Stimulated activated CD8-positive, alpha-beta memory T cell treated with anti-CD3 and anti-CD28 coated beads, Interleukin-12 subunit alpha, Interleukin-12 subunit beta, amount 100 ng/mL, for 1 hour (primary cell): ENCODE data around the gene GOLGA8M.
"Not testable (repeated sequence)": the region's sequence is repeated elsewhere in the genome, so short reads cannot be mapped to it uniquely, and the experiment has no call there.

Experiments used
- DNase-seq: peaks from one replicate; pipeline ENCODE4 v3.0.0-alpha.2; 2020; ENCODE audit warnings: low read depth

Gene GOLGA8M

GRCh38 chr15:28712270-28712669, at the start of gene GOLGA8M:
Gene GOLGA8M (minus strand): TSS chr15:28712421. CDS start chr15:28712323, 98 bp downstream.
- not testable (repeated sequence) for DNase-seq

- not testable (repeated sequence) for DNase-seq
Observed at GRCh38 chr15:28742890-28743289, 30.7 kb upstream of the GOLGA8M start.

GRCh38 chr15:28738590-28739292, 26.5 kb upstream of the GOLGA8M start:
- DNase-seq, result not testable (repeated sequence)

- not testable (repeated sequence) for DNase-seq
Observed at GRCh38 chr15:28738200-28738561, 26.0 kb upstream of the GOLGA8M start.

GRCh38 chr15:28737521-28738199, 25.4 kb upstream of the GOLGA8M start:
- DNase-seq, result peak; percentile 2

GRCh38 chr15:28728061-28728460, 15.8 kb upstream of the GOLGA8M start:
- DNase-seq, result not testable (repeated sequence)

GRCh38 chr15:28727026-28727425, 14.8 kb upstream of the GOLGA8M start:
- not testable (repeated sequence) for DNase-seq

GRCh38 chr15:28726102-28726501, 13.9 kb upstream of the GOLGA8M start:
- no peak for DNase-seq

- DNase-seq, result no peak
Observed at GRCh38 chr15:28725556-28725955, 13.3 kb upstream of the GOLGA8M start.

GRCh38 chr15:28723986-28724385, 11.8 kb upstream of the GOLGA8M start:
- not testable (repeated sequence) for DNase-seq

GRCh38 chr15:28719626-28720025, 7.4 kb upstream of the GOLGA8M start:
- not testable (repeated sequence) for DNase-seq

- DNase-seq, result not testable (repeated sequence)
Observed at GRCh38 chr15:28718576-28718975, 6.4 kb upstream of the GOLGA8M start.

GRCh38 chr15:28714176-28714575, 2.0 kb upstream of the GOLGA8M start:
- not testable (repeated sequence) for DNase-seq

GRCh38 chr15:28703927-28704326, 8.3 kb downstream of the GOLGA8M start:
- not testable (repeated sequence) for DNase-seq

GRCh38 chr15:28702427-28702826, 9.8 kb downstream of the GOLGA8M start:
- not testable (repeated sequence) for DNase-seq

GRCh38 chr15:28694006-28694751, 18.0 kb downstream of the GOLGA8M start:
- not testable (repeated sequence) for DNase-seq

GRCh38 chr15:28693021-28693420, 19.2 kb downstream of the GOLGA8M start:
- DNase-seq, result not testable (repeated sequence)

- DNase-seq, result not testable (repeated sequence)
Observed at GRCh38 chr15:28673533-28673932, 38.7 kb downstream of the GOLGA8M start.

GRCh38 chr15:28672122-28672521, 40.1 kb downstream of the GOLGA8M start:
- not testable (repeated sequence) for DNase-seq

- not testable (repeated sequence) for DNase-seq
Observed at GRCh38 chr15:28666402-28666801, 45.8 kb downstream of the GOLGA8M start.

GRCh38 chr15:28664575-28664974, 47.6 kb downstream of the GOLGA8M start:
- not testable (repeated sequence) for DNase-seq

- not testable (repeated sequence) for DNase-seq
Observed at GRCh38 chr15:28663717-28664116, 48.5 kb downstream of the GOLGA8M start.

GRCh38 chr15:28660750-28661149, 51.5 kb downstream of the GOLGA8M start:
- not testable (repeated sequence) for DNase-seq
